HG03565 (cell line): ENCODE data around the gene TRAIP.
"Not testable (repeated sequence)": the region's sequence is repeated elsewhere in the genome, so short reads cannot be mapped to it uniquely, and the experiment has no call there.

Source experiments
- ATAC-seq: cut with Tn5 transposase; IDR thresholded peaks from one replicate; pipeline ENCODE4 v1.9.1; 2021; ENCODE audit warnings: mild to moderate bottlenecking, moderate library complexity; ENCODE audit not compliant: unreplicated experiment

The TRAIP gene

GRCh38 chr3:49839193-49839809, 17.1 kb downstream of the TRAIP start:
- ATAC-seq: no peak

DNA sequence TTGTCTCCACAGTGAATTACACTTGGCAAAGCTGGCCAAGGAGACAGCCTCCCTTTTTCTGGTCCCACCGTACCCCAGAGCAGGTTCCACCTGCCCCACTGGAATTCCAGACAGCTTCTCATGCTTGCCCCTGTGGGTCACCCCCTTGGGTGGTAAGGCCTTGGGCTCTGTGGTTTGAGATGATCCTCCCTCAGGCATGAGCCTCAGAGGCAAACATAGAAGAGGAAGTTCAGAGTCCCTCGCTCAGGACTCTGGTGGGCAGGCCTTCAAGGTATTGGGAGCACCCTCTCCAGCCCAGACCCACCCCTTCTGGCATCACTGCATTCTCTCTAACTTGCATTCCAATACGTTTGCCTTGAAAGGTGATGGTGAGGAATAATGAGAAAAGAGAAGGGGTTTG, 25.0 kb downstream of the TRAIP start:
- no peak for ATAC-seq

DNA sequence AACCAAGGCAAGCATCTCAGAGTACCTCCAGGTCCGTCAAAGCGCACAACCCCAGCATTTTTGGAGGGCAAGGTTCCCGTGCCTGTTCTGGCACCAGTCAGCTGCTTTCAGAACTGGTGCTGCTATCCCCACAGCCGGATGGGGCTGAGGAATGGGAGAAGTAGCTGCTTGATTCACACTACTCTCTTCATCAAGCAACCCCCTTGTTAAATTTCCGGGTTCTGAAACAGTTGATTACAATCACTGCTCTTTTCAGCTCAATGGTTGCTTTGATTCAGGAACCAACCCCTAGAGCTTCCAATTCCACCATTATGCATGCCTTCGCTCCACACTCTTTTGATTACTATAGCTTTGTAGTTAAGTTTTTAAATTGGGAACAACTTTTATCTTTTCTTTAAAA, 30.3 kb downstream of the TRAIP start:
- no peak for ATAC-seq

DNA sequence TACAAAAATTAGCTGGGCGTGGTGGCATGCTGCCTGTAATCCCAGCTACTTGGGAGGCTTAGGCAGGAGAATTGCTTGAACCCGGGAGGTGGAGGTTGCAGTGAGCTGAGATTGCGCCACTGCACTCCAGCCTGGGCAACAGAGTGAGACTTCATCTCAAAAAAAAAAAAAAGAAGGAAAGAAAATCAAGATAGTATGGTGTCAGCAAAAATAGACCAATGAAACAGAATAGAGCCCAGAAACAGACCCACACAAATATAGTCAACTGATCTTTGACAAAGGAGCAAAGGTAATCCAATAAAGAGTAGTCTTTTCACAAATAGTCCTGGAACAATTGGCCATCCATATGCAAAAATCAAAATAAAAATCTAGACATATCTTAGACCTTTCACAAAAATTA, 33.2 kb downstream of the TRAIP start:
- not testable (repeated sequence) for ATAC-seq

DNA sequence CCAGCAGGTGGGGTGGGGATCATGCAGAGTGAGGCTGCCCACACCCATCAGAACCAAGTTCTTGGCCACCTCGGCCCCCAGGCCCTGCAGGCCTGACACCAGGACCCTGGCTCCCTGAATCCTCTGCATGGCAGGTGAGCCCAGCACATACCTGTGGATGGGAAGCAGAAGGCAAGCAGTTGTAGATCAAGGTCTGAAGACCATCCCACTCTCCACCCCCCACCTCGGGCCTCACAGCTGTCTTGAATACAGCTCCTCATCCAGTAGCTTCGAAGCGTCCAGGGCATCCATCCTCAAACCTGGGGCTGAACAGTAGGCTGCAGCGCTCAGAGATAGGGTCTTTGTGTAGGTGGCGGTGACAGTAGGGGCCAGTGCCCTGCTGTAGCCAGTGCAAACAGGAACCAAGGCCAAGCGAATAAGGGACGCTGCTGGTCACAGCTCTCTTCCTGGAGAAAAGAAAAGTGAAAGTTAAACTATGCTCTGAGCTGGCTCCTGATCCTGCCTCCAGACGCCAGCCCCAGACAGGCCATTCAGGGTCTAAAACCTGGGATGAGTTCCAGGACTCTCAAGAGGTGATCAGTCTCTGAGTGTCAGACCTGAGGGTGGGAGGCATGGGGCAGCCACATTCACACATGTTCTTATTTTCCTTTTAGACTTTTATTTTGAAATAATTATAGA, 42.7 kb downstream of the TRAIP start, which contains the start of gene UBA7:
UBA7 (minus strand) TSS at position 457 of the 678 bp plus-strand sequence; CDS start at position 291, 166 bp downstream.
- no peak for ATAC-seq

GRCh38 chr3:49812916-49813496, 43.4 kb downstream of the TRAIP start:
- ATAC-seq: no peak

GRCh38 chr3:49807431-49808114, 48.8 kb downstream of the TRAIP start:
- ATAC-seq: no peak

- no peak for ATAC-seq
Measured at GRCh38 chr3:49806850-49807249, 49.5 kb downstream of the TRAIP start.

- ATAC-seq: no peak
Measured at GRCh38 chr3:49805897-49806701, 50.3 kb downstream of the TRAIP start.

GRCh38 chr3:49805367-49805782, 51.0 kb downstream of the TRAIP start:
- ATAC-seq: no peak

DNA sequence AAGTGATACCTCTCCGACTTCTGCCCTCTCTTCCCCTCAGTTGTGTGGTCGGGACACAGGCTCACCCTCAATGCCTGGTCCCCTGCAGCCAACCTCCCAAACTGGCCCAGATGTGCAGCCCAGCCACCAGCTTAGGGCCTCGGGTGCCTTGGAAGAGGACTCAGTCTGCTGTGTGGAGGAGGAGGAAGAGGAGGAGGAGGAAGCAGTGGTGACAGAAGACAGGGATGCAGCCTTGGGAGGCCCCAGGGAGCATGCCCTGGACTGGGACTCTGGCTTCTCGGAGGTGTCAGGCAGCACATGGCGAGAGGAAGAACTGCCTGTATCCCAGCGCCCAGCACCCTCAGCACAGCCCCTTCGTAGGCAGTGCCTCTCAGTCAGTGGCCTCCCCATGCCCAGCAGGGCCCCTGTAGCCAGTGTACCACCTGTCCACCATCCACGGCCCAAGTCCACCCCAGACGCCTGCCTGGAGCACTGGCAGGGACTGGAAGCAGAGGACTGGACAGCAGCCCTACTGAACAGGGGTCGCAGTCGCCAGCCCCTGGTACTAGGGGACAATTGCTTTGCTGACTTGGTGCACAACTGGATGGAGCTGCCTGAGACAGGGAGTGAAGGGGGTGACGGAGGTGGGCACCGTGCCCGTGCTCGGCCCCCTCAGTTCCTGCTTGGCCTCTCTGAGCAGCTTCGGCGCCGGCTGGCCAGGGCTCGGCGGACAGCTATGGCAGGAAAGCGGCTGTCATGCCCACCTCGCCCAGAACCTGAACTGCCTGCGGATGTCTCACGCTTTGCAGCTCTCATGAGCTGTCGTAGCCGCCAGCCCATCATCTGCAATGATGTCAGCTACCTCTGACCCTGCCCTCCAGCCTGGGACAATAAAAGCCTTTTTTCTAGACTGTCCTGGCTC, 52.0 kb downstream of the TRAIP start:
- no peak for ATAC-seq

- ATAC-seq: no peak
Measured at GRCh38 chr3:49803465-49804140, 52.8 kb downstream of the TRAIP start.

- peak; percentile 41 for ATAC-seq
Measured at GRCh38 chr3:49802719-49803464, 53.5 kb downstream of the TRAIP start, which contains the start of gene INKA1. INKA1 (plus strand) TSS chr3:49803261; CDS start chr3:49803393, 132 bp downstream.

DNA sequence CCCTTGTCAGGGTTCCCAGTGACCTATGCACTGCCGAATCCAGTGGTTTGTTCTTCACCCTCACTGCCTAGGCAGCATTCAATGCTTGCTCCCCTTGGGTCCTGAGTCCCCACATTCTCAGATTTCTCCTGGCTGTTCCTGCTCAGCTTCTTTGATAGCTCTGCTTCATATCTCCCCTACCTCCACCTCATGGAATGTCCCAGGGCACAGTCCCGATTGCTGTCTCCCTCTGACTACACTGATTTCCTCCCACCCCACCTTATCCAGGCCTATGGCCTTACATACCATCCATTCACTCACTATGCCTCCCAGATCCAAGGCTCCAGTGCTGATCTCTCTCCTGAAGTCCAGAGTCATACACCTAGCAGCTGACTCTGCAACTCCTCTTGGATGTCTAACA, 55.2 kb downstream of the TRAIP start:
- ATAC-seq: no peak

DNA sequence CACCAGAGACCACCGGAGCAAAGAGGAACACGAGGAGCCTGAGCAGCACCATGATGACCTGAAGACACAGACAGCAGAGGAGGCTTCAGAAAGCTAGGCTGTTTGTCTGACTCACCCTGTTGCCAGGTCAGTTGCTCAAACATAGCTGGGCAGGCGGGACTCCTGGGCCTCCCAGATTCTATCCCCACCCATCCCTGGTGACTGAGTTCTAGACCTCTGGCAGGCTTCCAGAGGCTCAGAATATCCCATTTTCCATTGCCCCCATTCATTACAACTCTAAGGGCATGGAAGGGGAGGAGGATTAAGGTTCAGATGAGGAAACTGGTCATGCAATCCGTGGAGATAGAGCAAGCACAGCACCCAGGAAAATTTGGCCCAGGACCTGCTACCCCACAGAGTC, 56.6 kb downstream of the TRAIP start, which contains the start of gene CDHR4:
CDHR4 (minus strand) TSS at position 113 of the 400 bp plus-strand sequence; CDS start at position 52, 61 bp downstream.
- ATAC-seq: no peak

DNA sequence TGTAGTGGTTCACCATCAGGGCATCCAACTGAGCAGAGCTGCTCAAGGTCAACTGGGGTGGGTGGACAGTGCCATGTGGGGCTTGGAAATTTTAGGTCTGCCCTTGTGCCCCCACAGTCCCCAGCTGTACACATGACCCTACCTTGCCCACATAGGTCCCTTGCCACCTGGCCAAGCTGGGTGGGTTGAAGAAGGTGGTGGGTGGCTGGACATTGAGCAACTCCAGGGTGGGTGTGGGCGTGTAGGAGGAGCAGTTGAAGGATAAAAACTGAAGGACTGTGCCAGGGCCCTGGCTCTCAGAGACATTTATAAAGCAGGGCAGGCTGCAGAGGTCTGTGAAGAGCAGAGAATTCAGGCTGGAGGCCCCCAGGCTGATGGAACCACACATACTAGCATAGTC, 57.3 kb downstream of the TRAIP start:
- no peak for ATAC-seq

DNA sequence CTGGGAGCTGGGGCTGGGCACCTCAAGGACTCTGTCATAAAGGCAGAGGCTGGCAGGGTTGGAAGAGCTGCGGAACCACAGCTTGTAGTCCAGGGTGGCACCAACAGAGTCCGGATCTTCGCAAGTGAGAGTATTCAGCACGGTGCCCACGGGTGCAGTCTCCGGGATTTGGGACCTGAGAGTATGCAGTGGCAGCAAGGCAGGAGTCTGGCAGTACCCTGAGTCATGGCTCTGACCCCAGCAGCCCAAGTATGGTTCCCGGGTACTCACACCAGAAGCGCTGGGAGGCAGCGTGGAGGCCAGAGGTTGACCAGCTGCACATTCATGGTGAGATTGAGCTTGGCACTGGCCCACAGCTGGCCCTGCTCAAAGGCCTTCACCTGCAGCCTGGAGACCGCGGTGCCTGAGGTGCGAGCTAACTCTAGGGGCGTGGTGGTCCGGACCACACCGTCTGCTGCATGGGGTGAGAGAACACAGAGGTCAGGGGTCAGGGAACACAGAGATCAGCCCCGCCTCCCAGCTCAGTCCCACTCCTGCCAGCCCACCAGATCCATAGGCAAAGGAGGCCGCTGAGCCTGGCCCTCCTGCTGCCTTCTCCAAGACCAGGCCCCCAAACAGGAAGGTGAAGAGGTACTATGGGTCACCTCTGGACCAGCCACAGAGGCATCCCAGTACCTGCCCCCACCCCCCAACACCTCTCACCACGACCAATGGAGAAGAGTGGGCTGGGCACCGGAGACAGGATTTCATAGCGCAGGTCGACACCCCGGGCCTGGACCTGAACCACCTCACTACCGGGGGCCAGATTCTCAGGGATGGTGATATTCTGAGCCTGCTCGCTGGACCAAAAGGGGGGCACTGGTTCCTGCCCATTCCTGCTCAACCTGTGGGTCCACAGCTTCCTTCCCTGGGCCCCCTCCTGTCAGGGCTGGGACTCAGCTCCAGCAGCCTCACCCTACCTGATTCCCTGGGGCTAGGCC, 61.1 kb downstream of the TRAIP start:
- no peak for ATAC-seq
